Measurements from ENCODE around the gene CACNG8. TPM values are rescaled to one million over a fixed set of nuclear protein-coding genes. Genes with fewer than 3 reads are reported as not detected.

Gene CACNG8
- total and polyA plus RNA-seq, 4 experiments from 2014 or later, result not detected

DNA sequence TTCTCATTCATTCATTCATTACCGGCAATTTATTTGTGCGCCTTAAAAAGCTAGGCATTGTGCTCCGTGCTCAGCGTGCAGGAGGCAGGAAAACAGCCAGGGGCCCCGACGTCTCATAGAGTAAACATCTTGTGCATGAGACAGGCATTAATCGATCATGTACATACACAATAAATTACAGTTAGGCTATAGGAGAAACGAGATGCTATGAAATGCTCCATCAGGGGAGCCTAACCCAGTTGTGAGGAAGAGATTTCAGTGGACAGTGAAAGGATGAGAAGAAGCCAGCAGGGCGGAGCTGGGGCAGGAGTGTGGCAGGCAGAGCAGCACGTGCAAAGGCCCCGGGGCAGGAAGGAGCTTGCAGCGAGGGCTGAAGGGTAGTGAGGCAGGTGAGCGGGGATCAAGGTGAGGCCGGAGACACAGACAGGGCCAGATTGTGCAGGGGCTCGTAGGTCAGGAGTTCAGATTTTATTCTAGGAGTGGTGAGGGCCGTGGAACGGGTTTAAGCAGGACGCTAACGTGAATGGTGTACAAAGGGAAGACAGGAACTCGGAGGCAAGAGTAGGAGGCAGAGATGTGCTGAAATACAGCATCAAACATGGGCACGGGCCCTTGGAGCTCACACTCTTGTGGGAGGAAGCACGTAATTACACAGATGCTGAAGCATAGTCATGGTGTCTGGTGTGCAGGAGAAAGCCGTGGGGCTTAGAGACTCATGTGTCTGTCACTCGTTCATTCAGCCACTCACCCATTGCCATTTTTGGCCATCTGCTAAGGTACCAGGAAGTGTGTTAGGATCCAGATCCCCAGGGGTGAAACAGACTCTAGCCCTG is 20.9 kb downstream of the CACNG8 start:
- H3K27ac Mint-ChIP-seq, result no peak overlapping the region
- POLR2A ChIA-PET (ENCODE audit: partially characterized antibody), result no interaction called here
- no peaks in the 10 kb centered on the region for H3K36me3 ChIP-seq (ENCODE audit: insufficient read depth, low read length)
- peaks cover 27% of the 10 kb centered on the region for H3K27me3 ChIP-seq (ENCODE audit: insufficient read depth, low read length)
- CTCF ChIA-PET (ENCODE audit: partially characterized antibody), result no interaction called here
- intact Hi-C loops (cut with micrococcal nuclease), result no loop called here
- H3K4me1 Mint-ChIP-seq, result peaks cover 8 to 29% (median 15%) of the 10 kb centered on the region in 4 donors
- no peak overlapping the region for H3K4me3 ChIP-seq (ENCODE audit: low read length in 2 of 2)
- peaks cover 16% of the 10 kb centered on the region for H3K4me1 ChIP-seq (ENCODE audit: insufficient read depth, low read length)
- H3K27me3 Mint-ChIP-seq, result peaks cover 27% of the 10 kb centered on the region in 2 donors
- no peak for DNase-seq
- H3K27ac ChIP-seq (ENCODE audit: low read depth, low read length), result no peak overlapping the region
- H3K9me3 ChIP-seq (ENCODE audit: control insufficient read depth in 1 of 2, low read length in 2 of 2), result no peaks in the 10 kb centered on the region
- H3K9me3 Mint-ChIP-seq, result peaks cover 0 to 11% (median 8%) of the 10 kb centered on the region in 8 donors
- H3K36me3 Mint-ChIP-seq, result peaks cover 0 to 4% of the 10 kb centered on the region in 2 donors
- peak overlapping the region in 2 of 8 donors; percentile 18 to 29 for H3K4me3 Mint-ChIP-seq

DNA sequence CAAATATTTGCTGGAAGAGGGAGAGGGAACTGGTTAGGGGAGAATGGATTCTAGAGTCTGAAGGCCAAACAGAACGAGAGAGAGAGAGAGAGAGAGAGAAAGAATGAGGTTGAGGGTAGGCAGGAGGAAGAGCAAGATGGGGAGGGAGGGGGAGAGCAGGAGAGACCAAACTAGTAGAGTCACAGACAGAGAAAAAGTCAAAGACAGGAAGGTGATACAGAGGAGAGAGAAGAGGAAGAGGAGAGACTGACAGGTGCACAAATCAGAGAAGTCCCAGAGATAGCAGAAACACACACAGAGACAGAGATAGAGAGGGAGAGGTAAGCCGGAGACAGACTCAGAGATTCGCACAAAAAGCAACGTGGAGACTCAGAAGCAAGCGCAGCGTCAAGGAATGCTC is 23.1 kb downstream of the CACNG8 start:
- H3K36me3 Mint-ChIP-seq, result peaks cover 0 to 3% of the 10 kb centered on the region in 2 donors
- peaks cover 14 to 17% of the 10 kb centered on the region in 2 donors for H3K27me3 Mint-ChIP-seq
- Histone ChIP-seq H3K27ac (ENCODE audit: low read depth, low read length) (no peak overlapping the region), H3K4me3 (ENCODE audit: low read length in 2 of 2) (no peak overlapping the region), H3K36me3 (ENCODE audit: insufficient read depth, low read length) (no peaks in the 10 kb centered on the region), H3K27me3 (ENCODE audit: insufficient read depth, low read length) (peaks cover 15% of the 10 kb centered on the region), H3K4me1 (ENCODE audit: insufficient read depth, low read length) (no peaks in the 10 kb centered on the region), H3K9me3 (ENCODE audit: control insufficient read depth in 1 of 2, low read length in 2 of 2) (no peaks in the 10 kb centered on the region)
- ChIA-PET POLR2A (ENCODE audit: partially characterized antibody) (no interaction called here), CTCF (ENCODE audit: partially characterized antibody) (no interaction called here)
- H3K27ac Mint-ChIP-seq, result no peak overlapping the region
- peaks cover 1 to 9% (median 3%) of the 10 kb centered on the region in 4 donors for H3K4me1 Mint-ChIP-seq
- intact Hi-C loops (cut with micrococcal nuclease), result no loop called here
- H3K9me3 Mint-ChIP-seq, result peaks cover 0 to 3% (median 1%) of the 10 kb centered on the region in 8 donors
- no peak for DNase-seq
- no peak overlapping the region for H3K4me3 Mint-ChIP-seq

DNA sequence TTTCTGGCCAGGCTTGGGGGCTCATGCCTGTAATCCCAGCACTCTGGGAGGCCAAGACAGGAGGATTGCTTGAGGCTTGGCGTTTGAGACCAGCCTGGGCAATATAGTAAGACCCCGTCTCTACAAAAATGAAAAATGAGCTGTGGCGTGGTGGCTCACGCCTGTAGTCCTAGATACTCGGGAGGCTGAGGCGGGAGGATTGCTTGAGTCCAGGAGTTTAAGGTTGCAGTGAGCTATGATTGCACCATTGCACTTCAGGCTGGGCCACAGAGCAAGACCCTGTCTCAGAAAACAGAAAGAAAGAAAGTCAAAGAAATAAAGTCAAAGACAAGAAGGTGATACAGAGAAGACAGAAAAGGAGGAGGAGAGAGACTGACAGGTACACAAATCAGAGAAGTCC is 26.2 kb downstream of the CACNG8 start:
- no peaks in the 10 kb centered on the region for H3K36me3 Mint-ChIP-seq
- H3K9me3 Mint-ChIP-seq, result no peaks in the 10 kb centered on the region
- intact Hi-C loops (cut with micrococcal nuclease), result no loop called here
- ChIA-PET CTCF (ENCODE audit: partially characterized antibody) (no interaction called here), POLR2A (ENCODE audit: partially characterized antibody) (no interaction called here)
- no peak overlapping the region for H3K27ac ChIP-seq (ENCODE audit: low read depth, low read length)
- H3K4me3 ChIP-seq (ENCODE audit: low read length in 2 of 2), result no peak overlapping the region
- no peaks in the 10 kb centered on the region for H3K36me3 ChIP-seq (ENCODE audit: insufficient read depth, low read length)
- no peak for DNase-seq
- peaks cover 0 to 6% (median 2%) of the 10 kb centered on the region in 4 donors for H3K4me1 Mint-ChIP-seq
- peaks cover 20 to 25% of the 10 kb centered on the region in 2 donors for H3K27me3 Mint-ChIP-seq
- H3K4me3 Mint-ChIP-seq, result peak overlapping the region in 2 of 8 donors; percentile 22 to 35
- H3K27ac Mint-ChIP-seq, result no peak overlapping the region
- H3K9me3 ChIP-seq (ENCODE audit: control insufficient read depth in 1 of 2, low read length in 2 of 2), result no peaks in the 10 kb centered on the region
- H3K4me1 ChIP-seq (ENCODE audit: insufficient read depth, low read length), result no peaks in the 10 kb centered on the region
- H3K27me3 ChIP-seq (ENCODE audit: insufficient read depth, low read length), result peaks cover 6% of the 10 kb centered on the region

DNA sequence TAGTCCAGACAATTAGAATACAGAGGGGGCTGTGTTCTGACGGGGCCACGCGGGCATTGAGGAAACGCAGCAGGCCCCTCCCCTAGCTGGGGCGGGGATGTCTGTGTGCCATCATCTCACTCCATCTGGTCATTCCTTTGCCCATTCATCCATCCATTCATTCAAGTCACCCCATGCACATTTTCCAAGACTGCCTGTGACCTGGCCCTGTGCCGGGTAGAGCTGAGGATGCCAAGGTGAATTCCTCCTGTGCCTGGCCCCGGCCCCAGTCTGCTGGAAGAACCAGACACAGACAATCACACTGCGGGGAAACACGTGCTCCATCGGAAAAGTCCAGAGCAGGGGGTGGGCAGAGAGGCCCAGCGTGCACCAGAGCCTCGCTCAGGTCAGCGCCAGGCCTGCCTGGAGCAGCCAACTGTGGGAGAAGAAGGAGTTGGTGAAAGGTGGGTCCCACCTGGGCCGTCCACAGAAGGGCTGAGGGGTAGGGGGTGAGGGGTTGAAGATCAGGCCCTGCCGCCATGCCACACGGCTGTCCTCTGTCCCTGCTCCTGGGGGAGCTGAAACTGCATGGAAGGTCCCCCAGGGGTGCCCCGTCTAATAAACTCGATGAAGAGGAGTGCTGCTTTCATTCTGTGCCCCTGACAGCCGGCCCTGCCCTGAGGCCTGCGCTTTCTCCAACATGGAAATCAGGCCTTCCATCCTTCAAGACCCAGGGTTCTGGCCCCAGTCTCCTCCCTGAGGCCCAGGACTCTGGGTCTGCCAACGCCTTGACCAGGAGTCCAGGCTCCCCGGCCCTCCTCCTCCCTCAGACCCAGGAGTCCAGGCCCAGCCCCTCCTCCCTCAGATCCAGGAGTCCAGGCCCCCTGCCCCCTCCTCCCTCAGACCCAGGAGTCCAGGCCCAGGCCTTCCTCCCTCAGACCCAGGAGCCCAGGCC is 27.1 kb downstream of the CACNG8 start:
- Histone ChIP-seq H3K27me3 (ENCODE audit: insufficient read depth, low read length) (peaks cover 11% of the 10 kb centered on the region), H3K4me3 (ENCODE audit: low read length in 2 of 2) (no peak overlapping the region), H3K36me3 (ENCODE audit: insufficient read depth, low read length) (no peaks in the 10 kb centered on the region), H3K27ac (ENCODE audit: low read depth, low read length) (no peak overlapping the region), H3K9me3 (ENCODE audit: control insufficient read depth in 1 of 2, low read length in 2 of 2) (no peaks in the 10 kb centered on the region), H3K4me1 (ENCODE audit: insufficient read depth, low read length) (no peaks in the 10 kb centered on the region)
- peaks cover 0 to 6% (median 2%) of the 10 kb centered on the region in 4 donors for H3K4me1 Mint-ChIP-seq
- no peaks in the 10 kb centered on the region for H3K36me3 Mint-ChIP-seq
- DNase-seq, result no peak
- POLR2A ChIA-PET (ENCODE audit: partially characterized antibody), result no interaction called here
- H3K9me3 Mint-ChIP-seq, result no peaks in the 10 kb centered on the region
- H3K4me3 Mint-ChIP-seq, result no peak overlapping the region
- intact Hi-C loops (cut with micrococcal nuclease), result no loop called here
- H3K27ac Mint-ChIP-seq, result peak overlapping the region in 1 of 7 donors; percentile 30
- peaks cover 28 to 34% of the 10 kb centered on the region in 2 donors for H3K27me3 Mint-ChIP-seq
- CTCF ChIA-PET (ENCODE audit: partially characterized antibody), result no interaction called here

DNA sequence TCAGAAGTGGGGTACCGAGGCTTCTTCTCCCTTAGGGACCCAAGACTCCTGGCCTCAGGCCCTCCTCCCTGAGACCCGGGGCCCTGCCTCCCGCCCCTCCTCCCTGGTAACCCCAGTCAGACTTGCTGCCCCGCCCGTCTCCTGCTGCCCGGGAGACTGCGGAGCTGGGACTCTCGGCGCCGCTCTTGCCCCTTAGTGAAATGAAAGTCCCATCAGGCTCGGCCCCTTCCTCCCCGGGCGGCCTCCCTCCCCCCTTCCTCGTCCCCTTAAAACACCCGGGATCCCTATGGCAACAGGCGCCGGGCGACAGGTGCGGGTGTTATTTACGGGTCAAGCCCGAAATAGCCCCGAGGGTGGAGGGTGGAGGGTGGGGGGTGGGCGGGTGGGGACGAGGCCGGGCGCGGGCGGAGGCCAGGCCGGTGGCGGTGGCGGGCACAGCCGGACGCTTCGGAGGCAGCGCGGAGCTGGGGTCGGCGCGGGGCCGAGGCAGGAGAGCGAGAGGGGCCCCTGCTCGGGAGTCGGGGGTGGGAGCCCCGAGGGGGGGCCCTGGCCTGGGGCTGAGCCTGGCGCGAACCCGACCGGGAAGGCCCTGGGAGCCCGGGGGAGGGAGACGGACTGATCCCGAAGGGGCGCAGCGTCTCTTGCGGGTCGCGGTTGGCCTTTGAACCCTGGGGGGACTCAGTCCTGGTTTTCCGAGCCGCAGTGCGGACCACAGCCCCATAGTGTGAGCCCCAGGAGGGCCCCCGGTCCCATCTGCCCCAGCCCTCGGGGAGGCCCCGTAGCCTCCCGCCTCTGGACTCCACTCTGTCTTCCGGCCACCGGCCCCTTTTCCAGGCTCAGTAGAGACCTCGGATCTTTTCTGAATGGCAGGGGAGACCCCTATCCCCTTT is 28.7 kb downstream of the CACNG8 start, which contains the start of gene CACNG6:
Gene CACNG6, plus strand, starts transcription at position 414 of the 890 bp plus-strand sequence. CDS start 1,241 bp downstream, outside the sequence.
- intact Hi-C loops (cut with micrococcal nuclease), result no loop called here
- Mint-ChIP-seq H3K4me3 (peak within 1 kb of the TSS in 6 of 8 donors; percentile 15 to 64 (median 41)), H3K4me1 (peaks cover 0 to 6% (median 2%) of the 10 kb centered on the region in 4 donors), H3K36me3 (no peaks in the 10 kb centered on the region), H3K27ac (no peak within 1 kb of the TSS), H3K9me3 (no peaks in the 10 kb centered on the region), H3K27me3 (peaks cover 36 to 43% of the 10 kb centered on the region in 2 donors)
- peaks cover 11% of the 10 kb centered on the region for H3K27me3 ChIP-seq (ENCODE audit: insufficient read depth, low read length)
- DNase-seq, result no peak
- no peak within 1 kb of the TSS for H3K4me3 ChIP-seq (ENCODE audit: low read length in 2 of 2)
- no peaks in the 10 kb centered on the region for H3K36me3 ChIP-seq (ENCODE audit: insufficient read depth, low read length)
- no peak within 1 kb of the TSS for H3K27ac ChIP-seq (ENCODE audit: low read depth, low read length)
- ChIA-PET CTCF (ENCODE audit: partially characterized antibody) (no interaction called here), POLR2A (ENCODE audit: partially characterized antibody) (no interaction called here)
- H3K9me3 ChIP-seq (ENCODE audit: control insufficient read depth in 1 of 2, low read length in 2 of 2), result no peaks in the 10 kb centered on the region
- no peaks in the 10 kb centered on the region for H3K4me1 ChIP-seq (ENCODE audit: insufficient read depth, low read length)

DNA sequence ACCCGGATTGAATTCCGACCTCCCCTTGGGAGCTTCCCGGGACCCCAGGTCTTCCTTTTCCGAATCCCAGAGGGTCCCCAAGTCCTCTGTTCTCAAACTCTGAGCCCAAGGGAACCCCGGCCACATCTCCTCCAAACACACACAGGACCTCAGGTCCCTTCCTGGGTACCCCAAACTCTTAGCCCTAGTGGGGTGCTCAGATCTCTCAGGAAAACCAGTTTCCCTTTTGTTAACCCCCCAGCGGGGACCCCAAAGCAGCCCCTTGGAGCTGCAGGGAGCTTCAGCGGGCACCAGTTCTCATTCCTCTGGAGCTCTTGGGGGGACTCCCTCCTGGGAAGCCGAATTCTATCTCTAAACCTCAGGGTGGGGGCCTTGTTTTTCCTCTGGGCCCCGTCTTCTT is 29.5 kb downstream of the CACNG8 start:
- H3K4me3 ChIP-seq (ENCODE audit: low read length in 2 of 2), result no peak overlapping the region
- Mint-ChIP-seq H3K27ac (no peak overlapping the region), H3K36me3 (no peaks in the 10 kb centered on the region), H3K27me3 (peaks cover 36 to 43% of the 10 kb centered on the region in 2 donors), H3K9me3 (no peaks in the 10 kb centered on the region), H3K4me3 (peak overlapping the region in 6 of 8 donors; percentile 15 to 64 (median 41)), H3K4me1 (peaks cover 0 to 6% (median 2%) of the 10 kb centered on the region in 4 donors)
- H3K4me1 ChIP-seq (ENCODE audit: insufficient read depth, low read length), result no peaks in the 10 kb centered on the region
- H3K9me3 ChIP-seq (ENCODE audit: control insufficient read depth in 1 of 2, low read length in 2 of 2), result no peaks in the 10 kb centered on the region
- ChIA-PET POLR2A (ENCODE audit: partially characterized antibody) (no interaction called here), CTCF (ENCODE audit: partially characterized antibody) (no interaction called here)
- intact Hi-C loops (cut with micrococcal nuclease), result no loop called here
- H3K36me3 ChIP-seq (ENCODE audit: insufficient read depth, low read length), result no peaks in the 10 kb centered on the region
- H3K27ac ChIP-seq (ENCODE audit: low read depth, low read length), result no peak overlapping the region
- DNase-seq, result no peak
- H3K27me3 ChIP-seq (ENCODE audit: insufficient read depth, low read length), result peaks cover 11% of the 10 kb centered on the region
